Stimulated activated naive CD8-positive, alpha-beta T cell treated with anti-CD3 and anti-CD28 coated beads, Interleukin-15, amount 100 ng/mL, for 72 hours (primary cell): ENCODE data around the gene DESI1.
"Not testable (repeated sequence)": the region's sequence is repeated elsewhere in the genome, so short reads cannot be mapped to it uniquely, and the experiment has no call there.

Experiments used
- ATAC-seq: fragments of 150-1000 bp; cut with Tn5 transposase; 2 replicates; pipeline ENCODE4 v1.10.0; 2021; ENCODE audit warnings: mild to moderate bottlenecking, moderate library complexity
- DNase-seq, 2 donors: peaks; one replicate each; pipeline ENCODE4 v3.0.0; 2021 to 2022
- H3K27ac Mint-ChIP-seq, 2 donors: one replicate each; pipeline ENCODE4 v1.8.0; 2022; ENCODE audit warnings: mild to moderate bottlenecking in 2 of 2, mixed read lengths in 2 of 2, moderate library complexity in 2 of 2
- H3K27me3 Mint-ChIP-seq: one replicate; pipeline ENCODE4 v1.8.0; 2022; ENCODE audit warnings: mixed read lengths
- H3K4me1 Mint-ChIP-seq: one replicate; pipeline ENCODE4 v1.8.0; 2022; ENCODE audit warnings: mild to moderate bottlenecking, mixed read lengths
- H3K4me3 Mint-ChIP-seq, 2 donors: one replicate each; pipeline ENCODE4 v1.8.0; 2022; ENCODE audit warnings: mild to moderate bottlenecking in 2 of 2, mixed read lengths in 2 of 2, moderate library complexity in 1 of 2
- H3K9me3 Mint-ChIP-seq, 2 donors: one replicate each; pipeline ENCODE4 v1.8.0; 2022; ENCODE audit warnings: mixed read lengths in 2 of 2

The DESI1 gene

GRCh38 chr22:41647771-41648170 is 26.9 kb upstream of the DESI1 start:
- Mint-ChIP-seq H3K27ac (no peak overlapping the region), H3K27me3 (no peaks in the 10 kb centered on the region), H3K4me1 (peaks cover 14% of the 10 kb centered on the region), H3K4me3 (no peak overlapping the region), H3K9me3 (no peaks in the 10 kb centered on the region)
- ATAC-seq (no peak), DNase-seq (no peak)

- no peak overlapping the region for H3K4me3 Mint-ChIP-seq
- H3K27ac Mint-ChIP-seq, result peak overlapping the region in 1 of 2 donors; percentile 13
- peaks cover 2% of the 10 kb centered on the region for H3K4me1 Mint-ChIP-seq
- no peaks in the 10 kb centered on the region for H3K9me3 Mint-ChIP-seq
- no peaks in the 10 kb centered on the region for H3K27me3 Mint-ChIP-seq
- DNase-seq, result no peak
- no peak for ATAC-seq
Measured at GRCh38 chr22:41642331-41643110, 21.7 kb upstream of the DESI1 start.

- DNase-seq (no peak), ATAC-seq (no peak)
- Mint-ChIP-seq H3K9me3 (no peaks in the 10 kb centered on the region), H3K4me3 (no peak overlapping the region), H3K27ac (no peak overlapping the region), H3K27me3 (no peaks in the 10 kb centered on the region), H3K4me1 (no peaks in the 10 kb centered on the region)
Measured at GRCh38 chr22:41641854-41642253, 21.0 kb upstream of the DESI1 start.

DNA sequence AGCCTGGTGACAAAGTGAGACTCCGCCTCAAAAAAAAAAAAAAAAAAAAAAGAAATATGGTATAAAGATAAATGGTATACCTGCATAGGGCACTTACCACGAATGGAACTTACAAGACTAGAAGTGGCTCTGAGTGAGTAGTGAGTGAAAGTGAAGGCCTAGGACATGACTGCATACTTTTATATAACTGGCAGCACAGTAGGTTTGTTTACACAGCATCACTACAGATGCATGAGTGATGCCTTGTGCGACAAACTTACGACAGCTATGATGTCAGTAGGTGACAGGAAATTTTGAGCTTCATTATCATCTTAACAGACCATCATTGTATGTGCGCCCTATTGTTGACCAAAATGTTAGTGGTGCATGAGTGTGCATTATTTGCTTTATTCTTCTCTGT is 17.9 kb upstream of the DESI1 start:
- ATAC-seq (no peak), DNase-seq (no peak)
- Mint-ChIP-seq H3K4me3 (no peak overlapping the region), H3K9me3 (no peaks in the 10 kb centered on the region), H3K4me1 (peaks cover 7% of the 10 kb centered on the region), H3K27ac (no peak overlapping the region), H3K27me3 (no peaks in the 10 kb centered on the region)

- DNase-seq (no peak), ATAC-seq (no peak)
- no peaks in the 10 kb centered on the region for H3K27me3 Mint-ChIP-seq
- H3K4me3 Mint-ChIP-seq, result no peak overlapping the region
- no peak overlapping the region for H3K27ac Mint-ChIP-seq
- peaks cover 7% of the 10 kb centered on the region for H3K4me1 Mint-ChIP-seq
- H3K9me3 Mint-ChIP-seq, result no peaks in the 10 kb centered on the region
Measured at GRCh38 chr22:41638124-41638523, 17.3 kb upstream of the DESI1 start.

DNA sequence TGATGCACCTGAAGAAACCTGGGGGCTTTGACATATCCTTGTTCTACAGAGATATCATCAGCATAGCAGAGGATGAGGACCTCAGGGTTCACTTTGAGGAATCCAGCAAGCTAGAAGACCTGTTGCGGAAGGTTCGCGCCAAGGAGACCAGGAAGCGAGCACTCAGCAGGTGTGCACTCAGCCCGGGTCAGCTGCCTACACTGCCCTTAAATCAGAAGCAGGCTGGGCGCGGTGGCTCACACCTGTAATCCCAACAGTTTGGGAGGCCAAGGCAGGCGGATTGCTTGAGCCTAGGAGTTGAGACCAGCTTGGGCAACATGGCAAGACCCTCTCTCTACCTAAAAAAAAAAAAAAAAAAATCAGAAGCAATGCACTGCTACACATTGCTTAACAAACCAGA is 16.8 kb upstream of the DESI1 start:
- DNase-seq, H3K9me3 Mint-ChIP-seq: not testable (repeated sequence)
- peak overlapping the region in 1 of 2 donors; percentile 34 for H3K27ac Mint-ChIP-seq

GRCh38 chr22:41636467-41636866 is 15.6 kb upstream of the DESI1 start:
- no peak for ATAC-seq
- no peak for DNase-seq
- Mint-ChIP-seq H3K27ac (peak overlapping the region in 1 of 2 donors; percentile 13), H3K27me3 (no peaks in the 10 kb centered on the region), H3K4me1 (peaks cover 7% of the 10 kb centered on the region), H3K4me3 (no peak overlapping the region), H3K9me3 (no peaks in the 10 kb centered on the region)

More for the DNA sequence above, 16.8 kb upstream of the DESI1 start:
- H3K4me1 Mint-ChIP-seq, H3K4me3 Mint-ChIP-seq, ATAC-seq, H3K27me3 Mint-ChIP-seq: not testable (repeated sequence)

GRCh38 chr22:41634610-41635009 is 13.8 kb upstream of the DESI1 start:
- H3K9me3 Mint-ChIP-seq, H3K27ac Mint-ChIP-seq, DNase-seq, ATAC-seq, H3K27me3 Mint-ChIP-seq, H3K4me1 Mint-ChIP-seq, H3K4me3 Mint-ChIP-seq: not testable (repeated sequence)

- not testable (repeated sequence) for H3K4me3 Mint-ChIP-seq, H3K27me3 Mint-ChIP-seq, ATAC-seq, H3K9me3 Mint-ChIP-seq, H3K27ac Mint-ChIP-seq, DNase-seq
- H3K4me1 Mint-ChIP-seq, result peaks cover 31% of the 10 kb centered on the region
Measured at GRCh38 chr22:41631615-41632014, 10.8 kb upstream of the DESI1 start.

GRCh38 chr22:41631115-41631514 is 10.3 kb upstream of the DESI1 start:
- not testable (repeated sequence) for H3K9me3 Mint-ChIP-seq, DNase-seq, H3K27ac Mint-ChIP-seq, H3K4me3 Mint-ChIP-seq, H3K27me3 Mint-ChIP-seq, ATAC-seq
- peaks cover 34% of the 10 kb centered on the region for H3K4me1 Mint-ChIP-seq

DNA sequence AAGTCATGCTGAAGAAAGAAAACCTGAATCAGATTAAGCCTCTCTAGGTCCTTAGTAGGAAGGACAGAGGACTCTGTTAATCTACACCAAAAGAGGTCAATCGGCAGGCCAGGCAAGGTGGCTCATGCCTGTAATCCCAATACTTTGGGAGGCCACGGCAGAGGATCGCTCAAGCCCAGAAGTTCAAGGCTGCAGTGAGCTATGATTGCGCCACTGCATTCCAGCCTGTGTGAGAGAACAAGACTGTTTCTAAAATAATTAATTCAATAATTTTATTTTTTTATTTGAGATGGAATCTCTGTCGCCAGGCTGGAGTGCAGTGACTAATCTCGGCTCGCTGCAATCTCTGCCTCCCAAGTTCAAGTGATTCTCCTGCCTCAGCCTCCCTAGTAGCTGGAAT is 4.7 kb upstream of the DESI1 start:
- H3K4me3 Mint-ChIP-seq, result no peak overlapping the region
- ATAC-seq, result no peak
- no peak for DNase-seq
- no peaks in the 10 kb centered on the region for H3K27me3 Mint-ChIP-seq
- no peak overlapping the region for H3K27ac Mint-ChIP-seq
- no peaks in the 10 kb centered on the region for H3K9me3 Mint-ChIP-seq
- peaks cover 43% of the 10 kb centered on the region for H3K4me1 Mint-ChIP-seq

DNA sequence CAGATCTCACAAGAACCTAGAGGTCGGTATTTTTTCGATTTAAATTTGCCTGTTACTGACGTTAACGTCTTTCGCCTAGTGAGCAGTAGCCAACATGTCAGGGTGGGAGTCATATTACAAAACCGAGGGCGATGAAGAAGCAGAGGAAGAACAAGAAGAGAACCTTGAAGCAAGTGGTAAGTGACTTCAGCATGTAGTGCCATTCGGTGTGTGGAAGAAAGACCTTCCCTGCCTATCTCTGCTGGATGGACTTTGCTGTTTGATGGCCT is 1.0 kb upstream of the DESI1 start:
- H3K4me1 Mint-ChIP-seq, result peaks cover 52% of the 10 kb centered on the region
- ATAC-seq (no peak), DNase-seq (no peak)
- H3K4me3 Mint-ChIP-seq, result peak overlapping the region; percentile 92 to 95
- peak overlapping the region; percentile 98 to 99 for H3K27ac Mint-ChIP-seq
- no peaks in the 10 kb centered on the region for H3K27me3 Mint-ChIP-seq
- no peaks in the 10 kb centered on the region for H3K9me3 Mint-ChIP-seq

- Mint-ChIP-seq H3K27me3 (no peaks in the 10 kb centered on the region), H3K4me1 (peaks cover 52% of the 10 kb centered on the region), H3K27ac (peak within 1 kb of the TSS; percentile 98 to 99), H3K9me3 (no peaks in the 10 kb centered on the region), H3K4me3 (peak within 1 kb of the TSS; percentile 92 to 95)
- peak; percentile 93 for ATAC-seq
- peak; percentile 100 for DNase-seq
Measured at GRCh38 chr22:41621099-41621910, 462 bp upstream of the DESI1 start, which contains the start of gene XRCC6. Gene XRCC6, plus strand, starts transcription at chr22:41621295. Its CDS starts 710 bp downstream, at chr22:41622005.

- peak; percentile 53 for ATAC-seq
- peaks cover 55% of the 10 kb centered on the region for H3K4me1 Mint-ChIP-seq
- no peaks in the 10 kb centered on the region for H3K27me3 Mint-ChIP-seq
- peak overlapping the region; percentile 98 to 99 for H3K27ac Mint-ChIP-seq
- peak overlapping the region; percentile 92 to 95 for H3K4me3 Mint-ChIP-seq
- no peaks in the 10 kb centered on the region for H3K9me3 Mint-ChIP-seq
- peak; percentile 51 to 67 for DNase-seq
Measured at GRCh38 chr22:41619979-41620588, 759 bp downstream of the DESI1 start.

DNA sequence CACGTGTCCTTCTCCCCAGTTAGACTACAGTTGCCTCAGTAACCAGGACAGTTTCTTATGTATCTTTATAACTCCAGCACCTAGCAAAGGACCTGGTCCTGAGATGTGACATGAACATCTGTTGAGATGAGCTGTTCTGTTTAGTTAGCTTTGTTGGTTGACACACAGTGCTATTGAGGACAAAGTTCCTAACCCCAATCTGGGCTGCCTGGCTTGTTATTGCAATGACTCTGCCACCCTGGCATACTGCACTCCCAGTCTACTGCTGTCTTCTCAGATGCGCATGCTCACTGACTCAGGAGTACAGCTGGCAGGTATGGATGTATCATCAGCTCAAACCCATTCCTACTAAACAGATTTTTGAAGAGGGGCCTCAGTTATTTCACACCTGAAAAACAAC is 7.4 kb downstream of the DESI1 start:
- no peaks in the 10 kb centered on the region for H3K9me3 Mint-ChIP-seq
- DNase-seq (no peak), ATAC-seq (no peak)
- H3K27me3 Mint-ChIP-seq, result no peaks in the 10 kb centered on the region
- peaks cover 41% of the 10 kb centered on the region for H3K4me1 Mint-ChIP-seq
- H3K4me3 Mint-ChIP-seq, result no peak overlapping the region
- no peak overlapping the region for H3K27ac Mint-ChIP-seq
